ENCODE data around the gene OTOG. TPM values are rescaled to one million over a fixed set of nuclear protein-coding genes. Genes with fewer than 3 reads are reported as not detected.

Gene OTOG
- total RNA-seq, 2 experiments from 2014 or later = not detected

DNA sequence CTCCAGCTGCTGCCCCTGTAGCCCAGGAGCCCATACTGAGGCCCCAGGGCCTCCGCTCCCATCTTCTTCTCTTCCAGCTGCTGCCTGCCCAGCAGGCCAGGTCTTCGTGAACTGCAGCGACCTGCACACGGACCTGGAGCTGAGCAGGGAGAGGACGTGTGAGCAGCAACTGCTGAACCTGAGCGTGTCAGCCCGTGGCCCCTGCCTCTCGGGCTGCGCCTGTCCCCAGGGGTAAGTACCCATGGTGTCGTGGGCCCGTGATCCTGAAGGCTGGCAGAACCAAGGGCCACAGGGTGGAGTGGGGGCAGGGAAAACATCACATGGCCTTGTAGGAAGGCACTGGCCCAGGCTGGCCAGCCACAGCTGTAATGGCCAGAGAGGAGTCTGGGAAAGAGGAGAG lies 31.2 kb downstream of the OTOG start:
- Mint-ChIP-seq H3K4me3 (no peak overlapping the region), H3K4me1 (ENCODE audit: low read depth) (no peaks in the 10 kb centered on the region), H3K9me3 (no peaks in the 10 kb centered on the region), H3K27me3 (peaks cover 4% of the 10 kb centered on the region), H3K36me3 (ENCODE audit: low read depth) (no peaks in the 10 kb centered on the region), H3K27ac (no peak overlapping the region)
- TF ChIP-seq, protein P1, sequence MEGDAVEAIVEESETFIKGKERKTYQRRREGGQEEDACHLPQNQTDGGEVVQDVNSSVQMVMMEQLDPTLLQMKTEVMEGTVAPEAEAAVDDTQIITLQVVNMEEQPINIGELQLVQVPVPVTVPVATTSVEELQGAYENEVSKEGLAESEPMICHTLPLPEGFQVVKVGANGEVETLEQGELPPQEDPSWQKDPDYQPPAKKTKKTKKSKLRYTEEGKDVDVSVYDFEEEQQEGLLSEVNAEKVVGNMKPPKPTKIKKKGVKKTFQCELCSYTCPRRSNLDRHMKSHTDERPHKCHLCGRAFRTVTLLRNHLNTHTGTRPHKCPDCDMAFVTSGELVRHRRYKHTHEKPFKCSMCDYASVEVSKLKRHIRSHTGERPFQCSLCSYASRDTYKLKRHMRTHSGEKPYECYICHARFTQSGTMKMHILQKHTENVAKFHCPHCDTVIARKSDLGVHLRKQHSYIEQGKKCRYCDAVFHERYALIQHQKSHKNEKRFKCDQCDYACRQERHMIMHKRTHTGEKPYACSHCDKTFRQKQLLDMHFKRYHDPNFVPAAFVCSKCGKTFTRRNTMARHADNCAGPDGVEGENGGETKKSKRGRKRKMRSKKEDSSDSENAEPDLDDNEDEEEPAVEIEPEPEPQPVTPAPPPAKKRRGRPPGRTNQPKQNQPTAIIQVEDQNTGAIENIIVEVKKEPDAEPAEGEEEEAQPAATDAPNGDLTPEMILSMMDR (IDR thresholded peaks at IDR 0.05) = no peak
- CTCF ChIA-PET = no interaction called here
- intact Hi-C loops (cut with micrococcal nuclease) = no loop called here
- ATAC-seq (no peak), DNase-seq (no peak)
- POLR2A ChIA-PET = no interaction called here

DNA sequence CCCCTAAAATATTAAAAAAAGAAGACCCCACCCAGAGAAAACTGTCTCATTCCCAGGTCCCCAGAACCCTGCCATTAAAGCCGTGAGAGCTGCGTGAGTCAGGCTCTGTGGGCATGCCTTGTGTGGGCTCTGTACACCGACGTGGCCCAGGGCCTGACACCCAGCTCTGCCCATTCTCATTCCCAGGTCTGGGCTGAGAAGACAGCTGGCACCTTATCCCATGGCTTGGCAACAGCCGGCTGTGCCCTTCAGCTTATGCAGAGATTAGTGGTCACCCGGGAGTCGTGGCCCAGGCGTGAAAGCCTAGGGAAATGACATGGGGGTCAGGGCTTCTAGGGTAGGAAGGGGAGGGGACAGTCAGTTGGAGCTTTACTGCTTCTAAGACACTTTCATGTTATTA lies 31.9 kb downstream of the OTOG start:
- intact Hi-C loops (cut with micrococcal nuclease) = no loop called here
- peaks cover 5% of the 10 kb centered on the region for H3K27me3 Mint-ChIP-seq
- H3K9me3 Mint-ChIP-seq = no peaks in the 10 kb centered on the region
- H3K4me3 Mint-ChIP-seq = no peak overlapping the region
- CTCF ChIA-PET = no interaction called here
- no peak for ATAC-seq
- POLR2A ChIA-PET = no interaction called here
- TF ChIP-seq, protein P1 (IDR thresholded peaks at IDR 0.05) = no peak
- H3K36me3 Mint-ChIP-seq (ENCODE audit: low read depth) = no peaks in the 10 kb centered on the region
- no peak for DNase-seq
- H3K4me1 Mint-ChIP-seq (ENCODE audit: low read depth) = no peaks in the 10 kb centered on the region
- H3K27ac Mint-ChIP-seq = no peak overlapping the region

DNA sequence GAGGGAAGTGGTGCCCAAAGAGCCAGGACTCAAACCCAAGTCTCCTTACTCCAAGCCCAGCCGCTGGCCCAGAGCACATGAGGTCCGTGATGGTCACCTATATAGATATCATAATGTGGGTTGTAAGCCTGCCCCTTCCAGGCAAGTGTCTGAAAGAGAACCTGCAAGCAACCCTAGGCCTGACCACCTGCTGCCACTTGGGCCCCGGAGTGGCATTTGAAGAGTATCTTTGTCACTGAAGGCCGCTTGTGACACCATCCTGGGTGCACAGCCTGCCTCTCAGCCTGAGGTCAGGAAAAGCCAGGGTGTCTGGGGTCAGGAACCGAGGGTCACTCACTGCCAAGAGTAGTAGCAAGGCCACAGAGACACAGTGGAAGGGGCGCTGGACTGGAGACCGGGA lies 32.4 kb downstream of the OTOG start:
- no peaks in the 10 kb centered on the region for H3K4me1 Mint-ChIP-seq (ENCODE audit: low read depth)
- H3K4me3 Mint-ChIP-seq = no peak overlapping the region
- CTCF ChIA-PET = no interaction called here
- ATAC-seq (no peak), DNase-seq (no peak)
- H3K27ac Mint-ChIP-seq = no peak overlapping the region
- intact Hi-C loops (cut with micrococcal nuclease) = no loop called here
- TF ChIP-seq, protein P1 (IDR thresholded peaks at IDR 0.05) = no peak
- POLR2A ChIA-PET = no interaction called here
- peaks cover 5% of the 10 kb centered on the region for H3K27me3 Mint-ChIP-seq
- H3K36me3 Mint-ChIP-seq (ENCODE audit: low read depth) = no peaks in the 10 kb centered on the region
- H3K9me3 Mint-ChIP-seq = no peaks in the 10 kb centered on the region

DNA sequence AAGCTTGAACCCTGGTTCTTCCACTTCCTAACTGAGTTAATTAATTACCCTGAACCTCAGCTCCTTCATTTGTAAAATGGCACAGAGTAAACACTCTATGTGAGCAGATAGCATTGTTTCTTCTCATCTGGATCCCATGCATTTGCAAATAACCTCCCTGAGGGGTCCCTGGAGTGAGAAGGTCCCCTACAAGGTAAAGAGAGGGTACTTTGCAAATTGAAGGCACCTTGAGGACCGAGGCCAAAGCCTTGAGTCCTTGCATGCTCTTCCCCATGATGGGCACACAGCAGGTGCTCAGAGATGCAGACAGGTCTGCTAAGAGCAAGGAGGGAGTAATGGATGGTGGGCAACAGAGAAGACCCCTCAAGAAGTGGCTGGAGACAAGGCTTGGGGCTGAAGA lies 33.2 kb downstream of the OTOG start:
- no peak overlapping the region for H3K4me3 Mint-ChIP-seq
- TF ChIP-seq, protein P1 (IDR thresholded peaks at IDR 0.05) = no peak
- H3K27me3 Mint-ChIP-seq = peaks cover 5% of the 10 kb centered on the region
- H3K4me1 Mint-ChIP-seq (ENCODE audit: low read depth) = no peaks in the 10 kb centered on the region
- no peak for DNase-seq
- no peak for ATAC-seq
- ChIA-PET CTCF (no interaction called here), POLR2A (no interaction called here)
- no peak overlapping the region for H3K27ac Mint-ChIP-seq
- intact Hi-C loops (cut with micrococcal nuclease) = no loop called here
- H3K36me3 Mint-ChIP-seq (ENCODE audit: low read depth) = no peaks in the 10 kb centered on the region
- no peaks in the 10 kb centered on the region for H3K9me3 Mint-ChIP-seq

DNA sequence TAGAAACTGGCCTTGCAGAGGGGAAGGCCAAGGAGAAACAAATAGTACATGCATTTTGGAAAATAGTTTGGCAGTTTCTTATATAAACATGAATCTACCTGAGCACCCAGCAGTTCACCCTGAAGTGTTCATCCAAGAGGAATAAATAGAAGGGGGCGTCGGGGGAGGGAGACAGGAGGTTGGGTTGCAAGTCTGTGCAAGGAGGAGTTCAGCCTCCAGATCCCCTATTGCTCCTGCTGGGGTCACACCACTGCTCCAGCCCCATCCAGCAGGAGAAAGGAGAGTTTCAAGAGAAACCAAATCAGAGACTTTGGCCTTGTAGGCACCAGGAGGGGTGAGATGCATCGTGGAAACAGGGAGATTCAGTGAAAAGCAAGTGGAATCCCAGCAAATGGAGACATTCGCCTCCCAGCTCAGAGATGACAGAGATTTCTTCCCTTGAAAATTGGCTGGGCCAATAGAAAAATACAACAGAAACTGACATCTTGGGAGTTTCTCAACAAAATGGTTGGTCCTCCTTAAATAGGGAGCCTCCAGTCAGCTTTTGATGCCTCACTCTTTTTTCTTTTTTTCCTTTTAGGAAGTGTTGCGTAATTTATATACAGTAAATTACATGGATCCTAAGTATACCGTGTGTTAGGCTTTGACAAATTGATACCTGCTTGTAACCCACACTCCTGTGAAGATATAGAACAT lies 34.1 kb downstream of the OTOG start:
- TF ChIP-seq, protein P1 (IDR thresholded peaks at IDR 0.05) = no peak

More for the DNA sequence above, 34.1 kb downstream of the OTOG start:
- ATAC-seq (no peak), DNase-seq (no peak)
- H3K4me1 Mint-ChIP-seq (ENCODE audit: low read depth) = no peaks in the 10 kb centered on the region
- H3K27ac Mint-ChIP-seq = no peak overlapping the region
- CTCF ChIA-PET = no interaction called here
- intact Hi-C loops (cut with micrococcal nuclease) = no loop called here
- H3K36me3 Mint-ChIP-seq (ENCODE audit: low read depth) = no peaks in the 10 kb centered on the region
- peaks cover 5% of the 10 kb centered on the region for H3K27me3 Mint-ChIP-seq
- H3K9me3 Mint-ChIP-seq = no peaks in the 10 kb centered on the region
- POLR2A ChIA-PET = no interaction called here
- H3K4me3 Mint-ChIP-seq = no peak overlapping the region
